Astrocyte (in vitro differentiated cells and primary cell): ENCODE data around the gene ROR1.

Experiments used
- CTCF ChIP-seq: IDR thresholded peaks from 2 replicates; pipeline ENCODE4 v1.5.1; 2011; ENCODE audit warnings: low read depth, mild to moderate bottlenecking, inconsistent platforms, low read length, moderate library complexity; ENCODE audit not compliant: insufficient read depth
- EZH2 ChIP-seq: IDR thresholded peaks from 2 replicates; pipeline ENCODE4 v1.6.1; 2012; ENCODE audit warnings: mild to moderate bottlenecking, low read length, inconsistent platforms; ENCODE audit not compliant: insufficient read depth

- TF ChIP-seq CTCF (no peak), EZH2 (no peak)
Measured at GRCh38 chr1:63908016-63908415, 134.2 kb downstream of the ROR1 start.
